NCI-H2081 (cell line): ENCODE results near the gene MIXL1.
"Not testable (repeated sequence)": the region's sequence is repeated elsewhere in the genome, so short reads cannot be mapped to it uniquely, and the experiment has no call there.

Experiments used
- DNase-seq, 2 experiments: peaks; one replicate each; lab custom pipeline; 2025; lab: John Stamatoyannopoulos, UW

MIXL1 gene

DNA sequence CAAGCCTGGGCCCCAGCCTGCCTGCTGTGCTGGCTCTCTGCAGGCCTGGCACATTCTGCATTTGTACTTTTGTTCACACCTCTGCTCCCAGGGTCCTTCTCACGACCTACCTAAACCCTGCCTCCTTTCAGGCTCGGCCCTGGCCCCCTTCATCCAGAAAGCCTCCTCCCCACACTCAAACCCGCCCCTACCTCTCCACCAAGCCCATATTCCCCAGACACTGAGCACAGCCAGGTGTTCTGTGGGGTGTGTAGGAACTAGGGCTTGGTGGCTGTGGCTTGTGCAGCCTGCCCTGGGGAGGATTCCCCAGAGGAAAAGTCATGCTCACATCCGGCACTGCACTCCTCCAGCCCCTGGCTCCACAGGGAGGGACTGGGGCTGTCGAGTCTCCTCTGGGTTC is 8.2 kb upstream of the MIXL1 start:
- no peak for DNase-seq

DNA sequence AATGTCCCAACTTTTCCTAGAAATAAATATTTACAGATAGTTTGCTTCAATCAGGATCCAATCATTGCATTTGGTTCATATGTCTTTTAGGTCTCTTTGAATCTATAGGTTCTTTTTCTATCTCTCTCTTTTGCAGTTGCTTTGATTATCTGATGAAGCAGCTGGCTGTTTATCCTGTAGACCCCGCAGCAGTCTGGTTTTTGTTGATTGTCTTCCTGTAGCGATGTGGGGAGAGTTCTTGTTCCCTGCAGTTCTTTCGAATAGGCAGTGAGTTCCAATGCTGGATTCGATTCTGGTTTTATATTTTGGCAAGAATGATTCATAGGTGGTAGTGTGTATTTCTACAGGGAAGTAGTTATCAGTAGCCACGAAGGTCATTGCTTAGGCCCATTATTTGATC is 7.4 kb upstream of the MIXL1 start:
- no peak for DNase-seq

- DNase-seq, result no peak
These were observed 6.2 kb upstream of the MIXL1 start for GRCh38 chr1:226217273-226217672.

DNA sequence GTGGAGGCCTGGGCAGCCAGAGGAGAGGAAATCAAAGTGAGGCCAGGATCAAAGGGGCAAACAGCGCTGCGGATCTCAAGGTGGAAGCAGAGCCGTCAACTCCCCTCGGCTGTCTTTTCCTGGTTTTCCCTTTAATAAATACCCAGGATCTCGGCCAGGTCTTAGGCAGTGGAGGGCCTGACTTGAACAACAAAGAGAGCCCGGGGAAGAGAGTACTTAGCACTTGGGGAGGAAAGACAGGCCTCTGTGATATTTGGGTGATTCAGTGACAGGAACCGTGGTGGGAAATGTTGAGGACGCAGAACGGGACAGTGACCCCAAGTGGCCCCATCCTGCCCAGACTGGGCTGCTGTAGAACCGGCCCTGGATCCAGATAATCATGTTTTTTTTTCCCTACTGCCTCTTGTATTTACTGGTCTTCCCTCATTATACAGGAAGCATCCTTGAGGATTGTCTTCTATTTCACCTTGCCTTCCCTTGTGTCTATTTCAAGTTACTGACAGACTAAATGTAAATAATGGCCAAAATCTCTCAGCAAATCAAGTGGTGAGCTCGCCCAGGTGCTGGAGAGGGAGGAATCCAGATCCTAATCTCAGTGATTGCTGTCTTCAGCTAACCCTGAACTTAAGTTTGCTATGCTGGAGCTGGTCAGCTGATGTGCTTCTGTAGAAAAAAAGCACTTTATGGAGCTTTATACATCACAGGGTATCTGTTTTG is 2.8 kb upstream of the MIXL1 start:
- no peak for DNase-seq

GRCh38 chr1:226222686-226223085 is 778 bp upstream of the MIXL1 start:
- no peak for DNase-seq

- no peak for DNase-seq
These were observed 351 bp downstream of the MIXL1 start for GRCh38 chr1:226223786-226224244.

- no peak for DNase-seq
These were observed 3.1 kb downstream of the MIXL1 start for GRCh38 chr1:226226601-226227000.

GRCh38 chr1:226233293-226233692 is 9.8 kb downstream of the MIXL1 start:
- DNase-seq, result no peak

GRCh38 chr1:226233806-226234205 is 10.3 kb downstream of the MIXL1 start:
- no peak for DNase-seq

GRCh38 chr1:226236826-226237225 is 13.4 kb downstream of the MIXL1 start:
- no peak for DNase-seq

DNA sequence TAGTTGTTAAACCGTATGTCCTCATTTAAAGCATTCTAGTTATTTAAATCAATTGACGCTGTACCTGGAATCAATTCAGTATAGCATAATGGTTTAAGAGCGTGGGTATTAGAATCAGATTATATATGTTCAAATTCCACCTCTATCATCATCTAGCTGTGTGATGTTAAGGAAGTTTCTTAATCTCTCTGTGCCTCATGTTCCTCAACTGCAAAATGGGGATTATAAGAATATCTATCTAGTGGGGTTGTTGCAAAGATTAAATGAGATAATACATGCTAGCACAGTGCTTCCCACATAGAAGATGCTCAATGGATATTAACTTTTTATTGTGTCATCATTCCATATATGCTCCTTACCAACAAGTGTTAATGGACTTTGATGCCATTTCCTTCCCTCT is 16.0 kb downstream of the MIXL1 start:
- no peak for DNase-seq

GRCh38 chr1:226248091-226248490 is 24.6 kb downstream of the MIXL1 start:
- DNase-seq, result no peak

- DNase-seq, result no peak
These were observed 25.3 kb downstream of the MIXL1 start for GRCh38 chr1:226248796-226249195.

GRCh38 chr1:226250511-226250910 is 27.0 kb downstream of the MIXL1 start:
- DNase-seq, result no peak

DNA sequence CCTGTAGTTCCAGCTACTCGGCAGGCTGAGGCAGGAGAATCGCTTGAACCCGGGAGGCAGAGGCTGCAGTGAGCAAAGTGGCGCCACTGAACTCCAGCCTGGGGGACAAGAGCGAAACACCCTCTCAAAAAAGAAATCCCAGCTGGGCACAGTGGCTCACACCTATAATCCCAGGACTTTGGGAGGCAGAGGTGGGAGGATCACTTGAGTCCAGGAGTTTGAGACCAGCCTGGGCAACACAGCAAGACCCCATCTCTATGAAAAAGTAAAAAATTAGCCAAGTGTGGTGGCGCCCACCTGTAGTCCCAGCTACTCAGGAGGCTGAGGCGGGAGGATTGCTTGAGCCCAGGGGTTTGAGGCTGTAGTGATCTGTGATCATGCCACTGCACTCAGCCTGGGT is 29.4 kb downstream of the MIXL1 start:
- DNase-seq, result not testable (repeated sequence)

DNA sequence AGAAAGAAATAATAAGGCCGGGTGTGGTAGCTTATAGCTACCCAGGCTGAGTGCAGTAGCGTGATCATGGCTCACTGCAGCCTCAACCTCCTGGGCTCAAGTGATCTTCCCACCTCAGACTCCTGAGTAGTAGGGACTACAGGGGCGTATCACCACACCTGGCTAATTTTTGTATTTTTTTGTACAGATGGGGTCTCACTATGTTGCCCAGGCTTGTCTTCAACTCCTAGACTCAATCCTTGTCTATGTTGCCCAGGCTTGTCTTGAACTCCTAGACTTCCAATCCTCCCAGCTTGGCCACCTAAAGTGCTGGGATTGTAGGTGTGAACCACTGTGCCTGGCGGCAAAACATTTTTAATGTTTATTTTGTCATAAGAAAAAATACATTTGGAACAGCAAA is 30.5 kb downstream of the MIXL1 start:
- DNase-seq, result no peak

- no peak for DNase-seq
These were observed 31.9 kb downstream of the MIXL1 start for GRCh38 chr1:226255380-226255779.

- DNase-seq, result no peak
These were observed 38.4 kb downstream of the MIXL1 start for GRCh38 chr1:226261818-226262217.

GRCh38 chr1:226268421-226269124 is 45.1 kb downstream of the MIXL1 start:
- DNase-seq, result no peak

GRCh38 chr1:226272233-226272902 is 48.9 kb downstream of the MIXL1 start:
- DNase-seq, result not testable (repeated sequence)

DNA sequence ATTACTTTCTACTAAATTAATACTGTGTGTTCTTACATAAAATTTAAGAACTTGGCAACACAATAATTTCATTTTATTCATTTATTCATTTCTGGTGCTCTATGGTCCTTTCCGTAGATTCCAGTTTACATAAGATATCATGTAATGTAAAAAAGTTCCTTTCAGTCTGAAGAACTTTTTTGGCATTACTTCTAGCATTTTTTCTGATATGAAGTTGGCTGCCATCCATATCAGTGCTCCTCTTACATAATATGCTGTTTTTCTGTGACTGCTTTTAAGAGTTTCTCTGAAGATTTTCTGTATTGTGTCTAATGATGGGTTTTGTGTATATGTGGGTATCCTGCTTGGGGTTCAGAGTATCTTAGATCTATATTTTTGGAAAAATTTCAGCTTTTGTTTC is 50.7 kb downstream of the MIXL1 start:
- no peak for DNase-seq

DNA sequence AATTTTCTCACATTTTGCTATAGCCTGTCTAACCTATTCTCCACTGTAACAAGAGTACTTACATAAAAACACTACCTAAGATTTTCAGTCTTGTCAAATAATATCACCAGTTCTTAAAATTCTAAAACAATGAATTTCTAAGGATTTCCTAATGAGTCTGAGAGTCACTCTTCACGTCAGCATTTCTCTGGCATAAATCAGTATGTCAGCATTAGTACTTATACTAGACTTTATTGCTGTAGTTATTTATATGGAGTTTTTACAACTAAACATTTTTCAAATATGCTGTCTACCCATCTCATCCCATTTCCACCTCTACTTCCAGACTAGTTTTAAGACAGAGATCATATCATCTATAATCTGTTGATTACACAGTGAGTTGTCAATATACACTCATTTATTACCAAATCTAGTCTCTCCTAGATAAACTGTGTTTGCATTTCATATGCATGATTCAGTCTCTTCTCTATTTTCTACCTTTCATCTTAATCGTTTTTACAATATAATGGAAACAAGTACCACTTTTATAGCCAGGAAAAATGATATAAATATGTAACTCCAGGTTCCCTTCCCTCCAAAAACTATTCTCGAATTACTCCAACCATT is 52.7 kb downstream of the MIXL1 start:
- no peak for DNase-seq
